ENCODE data around the gene TNF.

The TNF gene

GRCh38 chr6:31580807-31581433, 5.6 kb downstream of the TNF start (continued):
- TF ChIP-seq ZNF561 (tag by site-specific recombination; IDR thresholded peaks at IDR 0.05; ENCODE audit: borderline replicate concordance) (peak; percentile 52; the same call in 1 of the 2 replicates), ZNF146 (tag by site-specific recombination; IDR thresholded peaks at IDR 0.05) (no peak), ZBTB1 (tag by site-specific recombination; IDR thresholded peaks at IDR 0.05) (no peak), ZNF114 (tag by site-specific recombination; IDR thresholded peaks at IDR 0.05) (no peak), ZNF140 (tag by site-specific recombination; IDR thresholded peaks at IDR 0.05) (no peak), ZFP69B (tag by site-specific recombination; IDR thresholded peaks at IDR 0.05) (no peak), ZEB2 (tag by site-specific recombination; IDR thresholded peaks at IDR 0.05) (peak; percentile 91), ZNF621 (tag by site-specific recombination; IDR thresholded peaks at IDR 0.05) (no peak), ZNF596 (tag by site-specific recombination; IDR thresholded peaks at IDR 0.05) (no peak), ZNF426 (tag by site-specific recombination; IDR thresholded peaks at IDR 0.05) (no peak), ZNF449 (tag by site-specific recombination; IDR thresholded peaks at IDR 0.05) (no peak), ZNF629 (tag by site-specific recombination; IDR thresholded peaks at IDR 0.05) (peak; percentile 65), ZNF560 (tag by site-specific recombination; IDR thresholded peaks at IDR 0.05; ENCODE audit: borderline replicate concordance) (no peak), ZNF792 (tag by site-specific recombination; IDR thresholded peaks at IDR 0.05) (no peak)

GRCh38 chr6:31581434-31582229, 6.3 kb downstream of the TNF start:
- Histone ChIP-seq H3K4me1 (ENCODE audit: control insufficient read depth, insufficient read depth, low read length) (peaks cover 4% of the 10 kb centered on the region; the same call in 1 of the 2 replicates), H3K4me3 (ENCODE audit: low read depth, low read length) (peak overlapping the region; percentile 44), H3K9me3 (ENCODE audit: control insufficient read depth, insufficient read depth, low read depth, low read length) (no peaks in the 10 kb centered on the region), H3K36me3 (ENCODE audit: control insufficient read depth in 2 of 2, insufficient read depth in 1 of 2, low read length in 2 of 2) (no peaks in the 10 kb centered on the region), H3K27ac (ENCODE audit: extremely low read depth, low read depth, low read length) (no peak overlapping the region)
- ChIA-PET CTCF (interaction anchor here (0.6 to 18.7 kb wide), 16 partner anchors 8 to 1257 kb away, joined by 3 to 518 read pairs (median 4); partner anchors contain the start of genes AIF1, ATP6V1G2, LTA and NCR3), POLR2A (interaction anchor here (0.6 to 2.1 kb wide), 11 partner anchors 8 to 249 kb away, joined by 3 to 7 read pairs (median 4); partner anchors contain the start of genes DDX39B, HSPA1B and PRRC2A)
- TF ChIP-seq REPIN1 (tag by site-specific recombination; IDR thresholded peaks at IDR 0.05; ENCODE audit: low read depth), result no peak
- TF ChIP-seq ZNF140 (tag by site-specific recombination; IDR thresholded peaks at IDR 0.05), result no peak
- TF ChIP-seq ZNF37A (tag by site-specific recombination; IDR thresholded peaks at IDR 0.05), result no peak
- no peak for TF ChIP-seq ZNF692 (tag by site-specific recombination; IDR thresholded peaks at IDR 0.05)
- no peak for TF ChIP-seq ZNF423 (tag by site-specific recombination; IDR thresholded peaks at IDR 0.05)
- TF ChIP-seq EGR2 (tag by site-specific recombination; IDR thresholded peaks at IDR 0.05; ENCODE audit: low read depth), result no peak
- TF ChIP-seq IKZF3 (tag by site-specific recombination; IDR thresholded peaks at IDR 0.05), result no peak
- no peak for TF ChIP-seq ZNF350 (tag by site-specific recombination; IDR thresholded peaks at IDR 0.05)
